Activated naive CD8-positive, alpha-beta T cell treated with anti-CD3 and anti-CD28 coated beads for 36 hours (primary cell): Measurements from ENCODE around the gene COL17A1. TPM values are rescaled to one million over a fixed set of nuclear protein-coding genes. Genes with fewer than 3 reads are reported as not detected.

Source experiments
- DNase-seq: peaks from one replicate; pipeline ENCODE4 v3.0.0; 2021
- H3K27ac Mint-ChIP-seq: one replicate; pipeline ENCODE4 v1.8.0; 2022; ENCODE audit warnings: mild to moderate bottlenecking, moderate library complexity, mixed read lengths
- H3K27me3 Mint-ChIP-seq: one replicate; pipeline ENCODE4 v1.8.0; 2022; ENCODE audit warnings: mild to moderate bottlenecking, mixed read lengths
- H3K36me3 Mint-ChIP-seq: one replicate; pipeline ENCODE4 v1.8.0; 2021; ENCODE audit warnings: mild to moderate bottlenecking, mixed read lengths
- H3K4me1 Mint-ChIP-seq: one replicate; pipeline ENCODE4 v1.8.0; 2021; ENCODE audit warnings: mixed read lengths
- H3K4me3 Mint-ChIP-seq: one replicate; pipeline ENCODE4 v1.8.0; 2022; ENCODE audit warnings: mild to moderate bottlenecking, moderate library complexity, mixed read lengths
- H3K9me3 Mint-ChIP-seq: one replicate; pipeline ENCODE4 v1.8.0; 2022; ENCODE audit warnings: mixed read lengths
- total RNA-seq, 2 experiments: library from RNA; stranded (reverse); gene quantifications; one replicate each; pipeline ENCODE4 v1.2.3, GENCODE V29; 2021

Gene COL17A1
- not detected for total RNA-seq

GRCh38 chr10:104085801-104086400 is at the start of gene COL17A1:
Gene COL17A1 (minus strand): TSS chr10:104085880. CDS start chr10:104080673, 5,207 bp downstream.
- Mint-ChIP-seq H3K4me1 (no peaks in the 10 kb centered on the region), H3K36me3 (no peaks in the 10 kb centered on the region), H3K27me3 (peaks cover 1% of the 10 kb centered on the region), H3K27ac (no peak within 1 kb of the TSS), H3K4me3 (no peak within 1 kb of the TSS), H3K9me3 (no peaks in the 10 kb centered on the region)
- DNase-seq, result no peak

- H3K36me3 Mint-ChIP-seq, result peaks cover 15% of the 10 kb centered on the region
- no peak overlapping the region for H3K4me3 Mint-ChIP-seq
- no peak overlapping the region for H3K27ac Mint-ChIP-seq
- H3K4me1 Mint-ChIP-seq, result peaks cover 15% of the 10 kb centered on the region
- no peaks in the 10 kb centered on the region for H3K9me3 Mint-ChIP-seq
- DNase-seq, result no peak
- peaks cover 10% of the 10 kb centered on the region for H3K27me3 Mint-ChIP-seq
Measured at GRCh38 chr10:104130041-104130440, 44.4 kb upstream of the COL17A1 start.

GRCh38 chr10:104128214-104128613 is 42.5 kb upstream of the COL17A1 start:
- no peak for DNase-seq
- peaks cover 6% of the 10 kb centered on the region for H3K27me3 Mint-ChIP-seq
- peaks cover 22% of the 10 kb centered on the region for H3K36me3 Mint-ChIP-seq
- H3K9me3 Mint-ChIP-seq, result no peaks in the 10 kb centered on the region
- peaks cover 22% of the 10 kb centered on the region for H3K4me1 Mint-ChIP-seq
- H3K4me3 Mint-ChIP-seq, result no peak overlapping the region
- H3K27ac Mint-ChIP-seq, result no peak overlapping the region

- Mint-ChIP-seq H3K4me1 (peaks cover 26% of the 10 kb centered on the region), H3K9me3 (no peaks in the 10 kb centered on the region), H3K4me3 (no peak overlapping the region), H3K27ac (no peak overlapping the region), H3K27me3 (no peaks in the 10 kb centered on the region), H3K36me3 (peaks cover 24% of the 10 kb centered on the region)
- no peak for DNase-seq
Measured at GRCh38 chr10:104127411-104127810, 41.7 kb upstream of the COL17A1 start.

GRCh38 chr10:104123397-104123796 is 37.7 kb upstream of the COL17A1 start:
- H3K9me3 Mint-ChIP-seq, result no peaks in the 10 kb centered on the region
- H3K27ac Mint-ChIP-seq, result no peak overlapping the region
- DNase-seq, result no peak
- H3K27me3 Mint-ChIP-seq, result no peaks in the 10 kb centered on the region
- peaks cover 40% of the 10 kb centered on the region for H3K4me1 Mint-ChIP-seq
- peaks cover 24% of the 10 kb centered on the region for H3K36me3 Mint-ChIP-seq
- H3K4me3 Mint-ChIP-seq, result peak overlapping the region; percentile 90

- Mint-ChIP-seq H3K27me3 (no peaks in the 10 kb centered on the region), H3K4me1 (peaks cover 37% of the 10 kb centered on the region), H3K27ac (peak overlapping the region; percentile 97), H3K9me3 (no peaks in the 10 kb centered on the region), H3K36me3 (peaks cover 24% of the 10 kb centered on the region), H3K4me3 (peak overlapping the region; percentile 90)
- DNase-seq, result no peak
Measured at GRCh38 chr10:104122225-104123107, 36.8 kb upstream of the COL17A1 start.

GRCh38 chr10:104121485-104122224 is 36.0 kb upstream of the COL17A1 start, which contains the start of gene SFR1:
Gene SFR1 (plus strand): TSS chr10:104122171. CDS start chr10:104122184, 13 bp downstream.
- Mint-ChIP-seq H3K4me1 (peaks cover 31% of the 10 kb centered on the region), H3K27me3 (no peaks in the 10 kb centered on the region), H3K27ac (peak within 1 kb of the TSS; percentile 97), H3K9me3 (no peaks in the 10 kb centered on the region), H3K4me3 (peak within 1 kb of the TSS; percentile 90), H3K36me3 (peaks cover 21% of the 10 kb centered on the region)
- peak; percentile 99 for DNase-seq

- Mint-ChIP-seq H3K27ac (peak overlapping the region; percentile 97), H3K9me3 (no peaks in the 10 kb centered on the region), H3K4me1 (peaks cover 29% of the 10 kb centered on the region), H3K4me3 (peak overlapping the region; percentile 90), H3K27me3 (no peaks in the 10 kb centered on the region), H3K36me3 (peaks cover 17% of the 10 kb centered on the region)
- DNase-seq, result peak; percentile 82
Measured at GRCh38 chr10:104120903-104121484, 35.3 kb upstream of the COL17A1 start.

- peaks cover 29% of the 10 kb centered on the region for H3K4me1 Mint-ChIP-seq
Measured at GRCh38 chr10:104120512-104120902, 34.8 kb upstream of the COL17A1 start.

GRCh38 chr10:104119996-104120395 is 34.3 kb upstream of the COL17A1 start:
- no peak overlapping the region for H3K4me3 Mint-ChIP-seq
- DNase-seq, result no peak
- H3K4me1 Mint-ChIP-seq, result peaks cover 25% of the 10 kb centered on the region
- H3K27me3 Mint-ChIP-seq, result no peaks in the 10 kb centered on the region
- H3K27ac Mint-ChIP-seq, result no peak overlapping the region
- H3K9me3 Mint-ChIP-seq, result no peaks in the 10 kb centered on the region
- peaks cover 8% of the 10 kb centered on the region for H3K36me3 Mint-ChIP-seq

More at GRCh38 chr10:104120512-104120902, 34.8 kb upstream of the COL17A1 start:
- Mint-ChIP-seq H3K27me3 (no peaks in the 10 kb centered on the region), H3K36me3 (peaks cover 13% of the 10 kb centered on the region), H3K4me3 (peak overlapping the region; percentile 90), H3K27ac (peak overlapping the region; percentile 97), H3K9me3 (no peaks in the 10 kb centered on the region)
- no peak for DNase-seq

- Mint-ChIP-seq H3K27me3 (no peaks in the 10 kb centered on the region), H3K36me3 (no peaks in the 10 kb centered on the region), H3K9me3 (no peaks in the 10 kb centered on the region), H3K27ac (no peak overlapping the region), H3K4me3 (no peak overlapping the region), H3K4me1 (peaks cover 19% of the 10 kb centered on the region)
- no peak for DNase-seq
Measured at GRCh38 chr10:104117839-104118323, 32.2 kb upstream of the COL17A1 start.

- H3K9me3 Mint-ChIP-seq, result no peaks in the 10 kb centered on the region
- H3K4me1 Mint-ChIP-seq, result peaks cover 13% of the 10 kb centered on the region
- H3K27ac Mint-ChIP-seq, result no peak overlapping the region
- H3K36me3 Mint-ChIP-seq, result no peaks in the 10 kb centered on the region
- peaks cover 7% of the 10 kb centered on the region for H3K27me3 Mint-ChIP-seq
- H3K4me3 Mint-ChIP-seq, result no peak overlapping the region
- DNase-seq, result no peak
Measured at GRCh38 chr10:104113376-104113956, 27.8 kb upstream of the COL17A1 start.

- Mint-ChIP-seq H3K27ac (no peak overlapping the region), H3K4me1 (peaks cover 13% of the 10 kb centered on the region), H3K36me3 (no peaks in the 10 kb centered on the region), H3K9me3 (no peaks in the 10 kb centered on the region), H3K27me3 (peaks cover 7% of the 10 kb centered on the region), H3K4me3 (no peak overlapping the region)
- no peak for DNase-seq
Measured at GRCh38 chr10:104109908-104110662, 24.4 kb upstream of the COL17A1 start.

GRCh38 chr10:104104926-104105325 is 19.2 kb upstream of the COL17A1 start:
- Mint-ChIP-seq H3K27ac (no peak overlapping the region), H3K9me3 (no peaks in the 10 kb centered on the region), H3K27me3 (no peaks in the 10 kb centered on the region), H3K36me3 (no peaks in the 10 kb centered on the region), H3K4me1 (peaks cover 12% of the 10 kb centered on the region), H3K4me3 (no peak overlapping the region)
- no peak for DNase-seq
